Upper lobe of right lung (tissue), 1 donor: Measurements from ENCODE around the gene ZNF598. TPM values are rescaled to one million over a fixed set of nuclear protein-coding genes. Genes with fewer than 3 reads are reported as not detected.

Experiments
- ATAC-seq: fragments of 200-7000 bp; cut with Tn5 transposase; one replicate; pipeline ENCODE4 v1.9.1; 2020; ENCODE audit warnings: mild to moderate bottlenecking, moderate library complexity
- DNase-seq: peaks from one replicate; pipeline ENCODE4 v3.0.0-alpha.2; 2020
- H3K27ac ChIP-seq: fragments of 200-600 bp; one replicate; pipeline ENCODE4 v1.8.0; 2022
- H3K27me3 ChIP-seq: fragments of 200-600 bp; one replicate; pipeline ENCODE4 v1.8.0; 2022; ENCODE audit warnings: mild to moderate bottlenecking
- H3K36me3 ChIP-seq: fragments of 200-600 bp; one replicate; pipeline ENCODE4 v1.8.0; 2022
- H3K4me1 ChIP-seq: fragments of 200-600 bp; one replicate; pipeline ENCODE4 v1.8.0; 2022
- H3K4me3 ChIP-seq: fragments of 200-600 bp; one replicate; pipeline ENCODE4 v1.8.0; 2022; ENCODE audit warnings: mild to moderate bottlenecking
- H3K9me3 ChIP-seq: fragments of 200-600 bp; one replicate; pipeline ENCODE4 v1.8.0; 2022
- intact Hi-C: fragments of 100-400 bp; cut with DNase I; formaldehyde crosslinking; loops from one replicate; pipeline ENCODE4 v1.11.0; 2022
- total RNA-seq: library from RNA; stranded (reverse); fragmentation: NEBNext Ultra II Directional; extraction: Animal tissue kit (Norgen Biotek cat#: 25700); gene quantifications from one replicate; pipeline ENCODE4 v1.2.1, GENCODE V29; 2021
- TF ChIP-seq, protein P1 (sequence below): fragments of 200-600 bp; IDR thresholded peaks from one replicate; pipeline ENCODE4 v1.8.0; 2022; ENCODE audit warnings: antibody characterized with exemption
- donor health status: DM: no; HTN: yes; CAD: no; lungs with severe emphysema.

The ZNF598 gene
- total RNA-seq, 1 donor from 2014 or later, result 38.2 TPM

DNA sequence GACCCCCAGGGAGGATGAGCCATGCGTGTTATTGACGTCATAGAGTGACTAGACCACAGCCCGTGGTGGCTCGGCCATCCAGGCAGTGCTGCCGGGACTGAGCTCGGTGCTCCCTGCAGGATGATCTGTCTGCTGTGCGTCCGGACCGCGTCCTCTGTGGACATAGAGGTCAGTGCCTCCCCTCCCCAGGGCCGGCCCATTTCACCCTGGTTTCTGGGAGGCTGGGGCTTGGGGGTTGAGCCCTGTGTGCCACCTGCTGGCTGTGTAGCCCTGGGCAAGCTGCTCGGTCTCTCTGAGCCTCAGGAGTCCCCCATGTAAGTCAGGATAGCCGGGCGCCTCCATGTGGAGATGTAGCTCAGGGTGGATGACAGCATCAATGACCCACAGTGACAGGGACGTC lies 46.5 kb upstream of the ZNF598 start:
- intact Hi-C loops, result no loop called here
- H3K4me3 ChIP-seq, result no peak overlapping the region
- TF ChIP-seq, protein P1, sequence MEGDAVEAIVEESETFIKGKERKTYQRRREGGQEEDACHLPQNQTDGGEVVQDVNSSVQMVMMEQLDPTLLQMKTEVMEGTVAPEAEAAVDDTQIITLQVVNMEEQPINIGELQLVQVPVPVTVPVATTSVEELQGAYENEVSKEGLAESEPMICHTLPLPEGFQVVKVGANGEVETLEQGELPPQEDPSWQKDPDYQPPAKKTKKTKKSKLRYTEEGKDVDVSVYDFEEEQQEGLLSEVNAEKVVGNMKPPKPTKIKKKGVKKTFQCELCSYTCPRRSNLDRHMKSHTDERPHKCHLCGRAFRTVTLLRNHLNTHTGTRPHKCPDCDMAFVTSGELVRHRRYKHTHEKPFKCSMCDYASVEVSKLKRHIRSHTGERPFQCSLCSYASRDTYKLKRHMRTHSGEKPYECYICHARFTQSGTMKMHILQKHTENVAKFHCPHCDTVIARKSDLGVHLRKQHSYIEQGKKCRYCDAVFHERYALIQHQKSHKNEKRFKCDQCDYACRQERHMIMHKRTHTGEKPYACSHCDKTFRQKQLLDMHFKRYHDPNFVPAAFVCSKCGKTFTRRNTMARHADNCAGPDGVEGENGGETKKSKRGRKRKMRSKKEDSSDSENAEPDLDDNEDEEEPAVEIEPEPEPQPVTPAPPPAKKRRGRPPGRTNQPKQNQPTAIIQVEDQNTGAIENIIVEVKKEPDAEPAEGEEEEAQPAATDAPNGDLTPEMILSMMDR, result peak; percentile 40
- ATAC-seq (peak; percentile 55), DNase-seq (no peak)
- H3K27ac ChIP-seq, result no peak overlapping the region
- no peaks in the 10 kb centered on the region for H3K4me1 ChIP-seq
- H3K27me3 ChIP-seq, result no peaks in the 10 kb centered on the region
- no peaks in the 10 kb centered on the region for H3K9me3 ChIP-seq
- peaks cover 68% of the 10 kb centered on the region for H3K36me3 ChIP-seq

DNA sequence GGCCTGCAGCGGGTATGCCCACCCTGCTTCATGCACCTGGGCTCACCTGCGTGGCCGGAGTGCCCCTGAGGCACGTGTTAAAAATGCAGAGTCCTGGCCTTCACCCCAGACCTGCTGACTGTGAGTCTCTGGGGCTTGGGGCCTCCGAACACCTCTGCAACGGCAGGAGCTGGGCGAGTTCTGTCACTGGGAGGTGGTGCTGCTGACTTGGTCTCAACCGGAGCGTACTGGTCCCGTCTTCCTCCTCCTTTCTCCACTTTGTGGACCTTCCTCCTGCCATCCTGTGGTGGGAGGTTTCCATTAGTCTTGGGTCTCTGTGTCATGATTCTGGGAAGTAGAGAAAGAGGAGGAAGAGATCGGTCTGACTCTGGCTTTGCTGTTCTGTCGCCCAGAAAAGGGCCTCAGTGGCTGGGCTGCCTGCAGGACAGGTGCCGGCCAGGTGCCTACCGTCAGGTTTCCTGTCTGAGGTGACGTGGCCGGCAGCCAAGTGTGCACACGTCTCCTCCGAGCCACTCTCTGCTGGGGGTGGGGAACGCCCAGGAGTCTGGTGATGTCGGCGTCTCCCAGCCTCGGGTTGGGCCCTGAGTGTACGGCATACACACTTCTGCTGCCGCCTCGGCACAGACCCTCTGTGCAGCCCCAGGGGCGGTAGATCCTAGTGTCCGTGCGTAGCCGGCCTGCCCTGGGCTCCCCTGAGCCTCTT lies 45.1 kb upstream of the ZNF598 start:
- DNase-seq (peak; percentile 81), ATAC-seq (peak; percentile 56)
- TF ChIP-seq, protein P1, result no peak
- H3K27me3 ChIP-seq, result no peaks in the 10 kb centered on the region
- H3K27ac ChIP-seq, result no peak overlapping the region
- intact Hi-C loops, result no loop called here
- H3K4me1 ChIP-seq, result no peaks in the 10 kb centered on the region
- peaks cover 62% of the 10 kb centered on the region for H3K36me3 ChIP-seq
- H3K9me3 ChIP-seq, result no peaks in the 10 kb centered on the region
- H3K4me3 ChIP-seq, result no peak overlapping the region

DNA sequence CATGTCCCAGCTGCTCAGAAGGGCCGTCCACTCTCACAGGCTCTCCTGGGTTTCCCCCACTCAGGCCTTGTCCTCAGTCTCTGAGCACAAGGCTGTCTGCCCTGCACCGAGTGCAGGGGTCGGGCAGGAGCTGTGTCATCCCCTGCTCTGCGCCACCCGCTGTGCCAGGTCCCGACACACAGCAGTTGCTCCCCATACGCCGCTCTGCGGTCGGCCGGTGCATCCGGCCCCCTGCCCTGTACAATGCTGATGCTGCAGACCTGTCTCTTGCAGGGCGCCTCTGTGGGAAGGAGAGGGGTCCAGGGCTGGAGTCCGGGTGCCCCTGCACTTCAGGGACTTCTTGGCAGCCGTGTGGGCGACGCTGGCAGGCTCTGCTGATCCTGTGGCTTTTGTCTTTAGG lies 44.3 kb upstream of the ZNF598 start:
- H3K9me3 ChIP-seq, result no peaks in the 10 kb centered on the region
- TF ChIP-seq, protein P1, result no peak
- H3K27ac ChIP-seq, result no peak overlapping the region
- ATAC-seq, result no peak
- intact Hi-C loops, result no loop called here
- DNase-seq, result no peak
- peaks cover 60% of the 10 kb centered on the region for H3K36me3 ChIP-seq
- H3K4me3 ChIP-seq, result no peak overlapping the region
- peaks cover 3% of the 10 kb centered on the region for H3K4me1 ChIP-seq
- no peaks in the 10 kb centered on the region for H3K27me3 ChIP-seq

DNA sequence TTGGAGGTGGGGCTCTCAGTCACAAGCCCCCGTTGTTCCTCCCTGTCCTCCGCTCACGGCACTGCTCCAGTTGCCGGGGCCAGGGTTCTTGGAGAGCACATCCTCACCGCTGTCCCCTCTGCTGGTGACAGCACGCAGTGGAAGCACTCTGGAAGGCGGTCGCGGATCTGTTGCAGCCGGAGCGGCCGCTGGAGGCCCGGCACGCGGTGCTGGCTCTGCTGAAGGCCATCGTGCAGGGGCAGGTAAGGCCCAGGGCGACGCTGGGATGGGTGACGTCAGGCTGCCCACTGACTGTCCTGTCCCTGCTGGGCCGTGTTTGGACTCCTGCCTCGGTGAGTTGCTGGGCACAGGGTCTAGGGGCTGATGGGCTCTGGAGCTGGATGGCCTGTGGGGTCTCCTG lies 43.6 kb upstream of the ZNF598 start:
- Histone ChIP-seq H3K27me3 (no peaks in the 10 kb centered on the region), H3K4me3 (no peak overlapping the region), H3K9me3 (no peaks in the 10 kb centered on the region), H3K4me1 (peaks cover 7% of the 10 kb centered on the region), H3K27ac (no peak overlapping the region), H3K36me3 (peaks cover 60% of the 10 kb centered on the region)
- intact Hi-C loops, result no loop called here
- DNase-seq, result no peak
- TF ChIP-seq, protein P1, result no peak
- no peak for ATAC-seq

DNA sequence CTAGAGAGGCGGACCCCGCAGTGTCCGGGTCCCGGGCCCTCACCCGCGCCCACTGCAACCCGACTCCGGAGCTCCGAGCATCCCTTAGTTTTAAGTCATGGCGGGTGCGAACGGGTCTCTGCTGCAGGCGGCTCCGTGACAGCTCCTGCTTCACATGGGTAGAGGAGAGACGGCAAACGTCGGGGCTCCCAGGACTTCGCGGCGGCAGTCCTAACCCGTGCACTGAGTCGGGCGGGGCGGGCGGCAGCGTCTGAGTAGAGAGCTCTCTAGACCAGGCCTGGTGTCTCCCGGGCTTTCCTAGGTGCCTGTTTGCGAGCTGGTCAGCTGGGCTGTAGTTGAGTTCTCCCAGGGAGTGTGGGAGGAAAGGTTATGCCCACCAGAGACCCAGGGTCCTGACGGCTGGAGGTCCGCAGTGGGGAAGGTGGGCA lies 38.5 kb upstream of the ZNF598 start:
- intact Hi-C loops, result no loop called here
- Histone ChIP-seq H3K36me3 (peaks cover 22% of the 10 kb centered on the region), H3K4me1 (peaks cover 48% of the 10 kb centered on the region), H3K9me3 (no peaks in the 10 kb centered on the region), H3K27me3 (no peaks in the 10 kb centered on the region), H3K4me3 (peak overlapping the region; percentile 95), H3K27ac (peak overlapping the region; percentile 81)
- ATAC-seq (no peak), DNase-seq (no peak)
- TF ChIP-seq, protein P1, result no peak
